ENCODE results near the gene ZBTB34. TPM values are rescaled to one million over a fixed set of nuclear protein-coding genes. Genes with fewer than 3 reads are reported as not detected.

The ZBTB34 gene
- total RNA-seq, 1 donor from 2014 or later = 21.9 TPM

- Mint-ChIP-seq H3K36me3 (no peaks in the 10 kb centered on the region), H3K27me3 (ENCODE audit: insufficient read depth, low read depth) (peaks cover 2% of the 10 kb centered on the region), H3K27ac (no peak overlapping the region), H3K9me3 (no peaks in the 10 kb centered on the region), H3K4me1 (peaks cover 3% of the 10 kb centered on the region), H3K4me3 (peak overlapping the region; percentile 4)
- DNase-seq (ENCODE audit: low spot score) = no peak
- Histone ChIP-seq H3K4me1 (peaks cover 9% of the 10 kb centered on the region), H3K79me2 (ENCODE audit: low read depth) (no peaks in the 10 kb centered on the region), H3K27me3 (no peaks in the 10 kb centered on the region), H3K27ac (no peak overlapping the region), H4K20me1 (ENCODE audit: low read depth) (no peaks in the 10 kb centered on the region), H3F3A (ENCODE audit: low read depth) (no peaks in the 10 kb centered on the region), H3K9ac (no peak overlapping the region), H2AFZ (replicated peaks) (no peak overlapping the region), H3K4me2 (no peak overlapping the region), H3K9me3 (ENCODE audit: low read depth) (no peaks in the 10 kb centered on the region), H3K36me3 (no peaks in the 10 kb centered on the region), H3K4me3 (no peak overlapping the region)
- TF ChIP-seq EZH2 (IDR thresholded peaks at IDR 0.05) = no peak
- TF ChIP-seq CTCF (IDR thresholded peaks at IDR 0.05) = no peak
- TF ChIP-seq EZH2phosphoT487 (IDR thresholded peaks at IDR 0.05) = no peak
These were observed 13.4 kb upstream of the ZBTB34 start for GRCh38 chr9:126847051-126847450.

- Histone ChIP-seq H3K4me1 (peaks cover 15% of the 10 kb centered on the region), H3F3A (ENCODE audit: low read depth) (no peaks in the 10 kb centered on the region), H4K20me1 (ENCODE audit: low read depth) (no peaks in the 10 kb centered on the region), H3K27ac (no peak overlapping the region), H2AFZ (replicated peaks) (no peak overlapping the region), H3K27me3 (no peaks in the 10 kb centered on the region), H3K4me3 (no peak overlapping the region), H3K79me2 (ENCODE audit: low read depth) (no peaks in the 10 kb centered on the region), H3K9me3 (ENCODE audit: low read depth) (no peaks in the 10 kb centered on the region), H3K9ac (no peak overlapping the region), H3K36me3 (no peaks in the 10 kb centered on the region), H3K4me2 (no peak overlapping the region)
- TF ChIP-seq EZH2 (IDR thresholded peaks at IDR 0.05) = no peak
- no peak for TF ChIP-seq CTCF (IDR thresholded peaks at IDR 0.05)
- H3K27ac Mint-ChIP-seq = no peak overlapping the region
- H3K9me3 Mint-ChIP-seq = no peaks in the 10 kb centered on the region
- no peaks in the 10 kb centered on the region for H3K36me3 Mint-ChIP-seq
- peaks cover 8% of the 10 kb centered on the region for H3K27me3 Mint-ChIP-seq (ENCODE audit: insufficient read depth, low read depth)
- no peak for DNase-seq (ENCODE audit: low spot score)
- peaks cover 7% of the 10 kb centered on the region for H3K4me1 Mint-ChIP-seq
- H3K4me3 Mint-ChIP-seq = peak overlapping the region; percentile 54
These were observed 10.7 kb upstream of the ZBTB34 start for GRCh38 chr9:126849591-126850225.

DNA sequence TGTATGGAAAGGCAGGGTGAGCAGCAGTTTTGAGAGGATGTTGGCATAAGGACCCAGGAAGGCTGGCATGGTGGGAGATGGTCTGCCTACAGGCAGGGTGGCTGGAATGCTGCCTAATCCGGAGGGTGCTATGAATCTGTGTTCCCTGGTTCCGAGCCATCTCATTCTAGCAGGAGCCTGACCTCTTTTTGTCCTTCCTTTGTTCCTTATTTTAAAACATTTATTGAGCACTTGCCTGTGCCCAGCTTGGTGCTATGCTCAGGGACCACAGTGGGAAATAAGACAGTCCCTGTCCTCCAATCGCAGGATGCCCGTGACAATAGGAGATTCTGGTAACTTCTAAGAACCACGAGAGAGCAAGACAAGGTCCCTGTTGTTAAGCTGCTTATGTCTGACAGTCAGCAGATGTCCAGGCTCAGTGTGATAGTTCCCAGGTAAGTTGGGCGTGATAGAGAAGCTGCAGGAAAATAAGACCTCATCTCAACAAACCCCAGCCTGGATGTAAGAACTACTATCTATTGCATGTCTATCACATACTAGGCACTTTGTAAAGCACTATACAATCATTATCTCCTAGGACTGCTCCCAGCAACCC is 9.1 kb upstream of the ZBTB34 start:
- peaks cover 20% of the 10 kb centered on the region for H3K4me1 ChIP-seq
- no peak overlapping the region for H2AFZ ChIP-seq (replicated peaks)
- H3K79me2 ChIP-seq (ENCODE audit: low read depth) = no peaks in the 10 kb centered on the region
- H3F3A ChIP-seq (ENCODE audit: low read depth) = no peaks in the 10 kb centered on the region
- Mint-ChIP-seq H3K36me3 (no peaks in the 10 kb centered on the region), H3K27me3 (ENCODE audit: insufficient read depth, low read depth) (peaks cover 8% of the 10 kb centered on the region), H3K27ac (no peak overlapping the region), H3K4me1 (peaks cover 7% of the 10 kb centered on the region), H3K4me3 (no peak overlapping the region), H3K9me3 (no peaks in the 10 kb centered on the region)
- H3K4me3 ChIP-seq = no peak overlapping the region
- no peak for DNase-seq (ENCODE audit: low spot score)
- no peak overlapping the region for H3K27ac ChIP-seq
- H3K9me3 ChIP-seq (ENCODE audit: low read depth) = no peaks in the 10 kb centered on the region
- TF ChIP-seq EZH2phosphoT487 (IDR thresholded peaks at IDR 0.05) = no peak
- no peak for TF ChIP-seq CTCF (IDR thresholded peaks at IDR 0.05)
- no peak for TF ChIP-seq EZH2 (IDR thresholded peaks at IDR 0.05)
- H3K27me3 ChIP-seq = no peaks in the 10 kb centered on the region
- peak overlapping the region; percentile 45 for H3K4me2 ChIP-seq
- no peak overlapping the region for H3K9ac ChIP-seq
- no peaks in the 10 kb centered on the region for H3K36me3 ChIP-seq
- no peaks in the 10 kb centered on the region for H4K20me1 ChIP-seq (ENCODE audit: low read depth)

Data from neural progenitor cell (in vitro differentiated cells).